ENCODE results near the gene GNAZ.

Gene GNAZ

DNA sequence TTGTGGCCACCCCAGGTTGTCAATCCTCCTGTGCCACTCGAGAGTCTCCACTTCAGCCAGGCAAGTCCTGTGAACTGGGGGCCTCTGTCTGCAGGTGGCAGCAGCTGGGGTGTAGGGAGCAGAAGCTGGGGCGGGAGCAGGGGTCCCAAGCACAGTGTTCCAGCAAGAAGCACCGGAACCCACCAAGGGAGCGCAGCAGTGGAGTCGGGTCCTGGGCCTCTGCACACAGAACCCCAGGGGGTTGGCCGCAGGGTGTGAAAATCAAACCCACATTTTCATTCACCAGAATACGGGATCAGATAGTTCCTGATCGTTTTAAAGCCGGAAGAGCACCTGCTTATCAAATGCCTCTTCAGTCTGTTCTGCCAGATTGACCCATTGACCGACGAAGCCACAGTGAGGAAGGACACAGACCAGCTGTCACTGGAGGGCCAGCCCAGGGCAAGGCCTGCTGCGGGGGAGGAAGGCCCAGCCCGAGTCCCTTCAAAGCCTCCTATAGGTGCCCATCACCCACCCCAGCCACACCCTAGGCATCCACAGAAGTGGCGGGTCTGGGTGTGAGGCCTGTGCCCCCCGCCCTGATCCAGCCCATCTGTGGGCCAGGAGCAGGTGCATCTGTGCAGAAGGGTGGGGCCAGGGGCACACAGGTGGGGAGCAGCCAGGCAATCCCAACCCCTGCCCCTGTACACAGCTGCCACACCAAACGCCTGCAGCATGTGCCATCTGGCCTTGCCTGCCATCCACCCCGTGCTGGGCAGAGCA lies 37.3 kb downstream of the GNAZ start:
- DNase-seq (ENCODE audit: low spot score) = no peak

DNA sequence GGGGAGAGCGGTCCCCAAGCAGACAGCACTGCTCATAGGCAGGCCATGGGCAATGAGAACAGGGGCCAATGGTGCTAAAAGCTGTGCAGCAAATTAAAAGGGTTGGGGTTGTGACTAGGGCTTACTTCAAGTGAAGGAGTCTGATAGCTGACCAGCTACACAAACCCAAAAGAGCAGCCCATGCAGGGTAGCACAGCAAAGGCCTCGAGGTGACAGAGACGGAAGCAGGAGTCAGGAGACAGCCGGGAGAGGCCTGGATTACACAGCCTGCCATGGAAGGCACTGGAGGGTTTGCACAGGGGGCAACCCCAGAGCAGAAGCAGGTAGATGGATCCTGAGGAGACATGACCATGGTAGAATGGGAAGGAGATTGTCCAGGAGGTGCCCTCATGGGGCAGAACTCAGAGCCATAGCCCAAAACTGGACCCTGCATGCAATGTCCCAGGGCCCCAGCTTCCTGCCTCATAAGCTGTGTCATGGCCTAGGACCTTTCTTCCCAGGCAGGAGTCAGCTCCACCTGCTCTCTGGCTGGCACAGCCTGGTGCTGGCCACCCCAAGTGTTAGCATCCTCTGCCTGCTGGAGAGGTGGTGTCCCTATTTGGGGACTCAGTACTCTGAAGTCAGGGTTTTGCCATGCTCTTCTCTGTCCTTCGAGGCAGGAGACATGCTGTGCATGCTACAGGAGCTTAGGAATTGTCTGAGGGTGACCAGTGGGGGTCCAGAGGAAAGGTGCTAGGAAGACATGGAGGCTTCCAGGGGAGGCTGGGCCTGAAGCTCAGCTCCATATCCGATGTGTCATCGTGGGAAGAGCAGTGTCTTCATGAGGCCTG lies 38.1 kb downstream of the GNAZ start:
- no peak for DNase-seq (ENCODE audit: low spot score)

DNA sequence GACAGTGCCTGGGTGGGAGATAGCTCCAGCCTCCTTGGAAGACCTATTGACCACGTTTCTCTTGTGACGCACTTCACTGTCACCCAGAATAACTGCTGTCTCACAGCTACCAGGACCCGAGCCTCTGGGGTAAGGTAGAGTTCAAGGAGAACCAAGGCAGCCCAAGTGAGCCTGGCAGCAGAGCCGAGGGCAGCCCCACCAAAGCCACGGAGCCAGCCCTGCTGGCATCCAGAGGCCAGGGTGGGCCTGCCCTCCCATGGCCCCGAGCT lies 38.7 kb downstream of the GNAZ start:
- DNase-seq (ENCODE audit: low spot score) = no peak

DNA sequence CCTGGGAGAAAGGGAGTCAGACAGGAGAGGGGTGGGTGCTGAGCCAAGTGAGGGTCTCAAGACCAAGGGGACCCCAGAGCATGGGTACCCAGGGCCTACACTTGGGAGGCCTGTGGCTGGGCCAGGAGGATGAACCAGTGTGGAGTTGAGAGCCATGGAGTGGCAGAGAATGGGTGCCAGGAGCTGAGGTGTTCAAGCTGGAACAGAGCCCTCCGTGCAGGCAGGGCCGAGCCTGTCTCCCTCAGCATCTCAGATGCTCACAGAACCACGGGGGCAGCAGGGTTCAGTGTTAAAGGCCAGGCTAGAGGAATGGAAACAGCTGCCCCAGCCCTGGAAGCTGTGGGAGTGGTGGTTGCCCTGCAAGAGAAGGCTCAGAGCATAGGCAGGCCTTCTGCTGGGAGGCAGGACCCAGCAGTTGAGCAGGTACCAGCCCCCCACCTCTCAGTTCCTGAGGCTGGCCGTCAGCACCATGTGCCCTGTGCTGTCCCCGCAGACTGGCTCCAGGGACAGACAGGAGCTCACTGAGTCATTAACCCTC lies 39.2 kb downstream of the GNAZ start:
- no peak for DNase-seq (ENCODE audit: low spot score)

DNA sequence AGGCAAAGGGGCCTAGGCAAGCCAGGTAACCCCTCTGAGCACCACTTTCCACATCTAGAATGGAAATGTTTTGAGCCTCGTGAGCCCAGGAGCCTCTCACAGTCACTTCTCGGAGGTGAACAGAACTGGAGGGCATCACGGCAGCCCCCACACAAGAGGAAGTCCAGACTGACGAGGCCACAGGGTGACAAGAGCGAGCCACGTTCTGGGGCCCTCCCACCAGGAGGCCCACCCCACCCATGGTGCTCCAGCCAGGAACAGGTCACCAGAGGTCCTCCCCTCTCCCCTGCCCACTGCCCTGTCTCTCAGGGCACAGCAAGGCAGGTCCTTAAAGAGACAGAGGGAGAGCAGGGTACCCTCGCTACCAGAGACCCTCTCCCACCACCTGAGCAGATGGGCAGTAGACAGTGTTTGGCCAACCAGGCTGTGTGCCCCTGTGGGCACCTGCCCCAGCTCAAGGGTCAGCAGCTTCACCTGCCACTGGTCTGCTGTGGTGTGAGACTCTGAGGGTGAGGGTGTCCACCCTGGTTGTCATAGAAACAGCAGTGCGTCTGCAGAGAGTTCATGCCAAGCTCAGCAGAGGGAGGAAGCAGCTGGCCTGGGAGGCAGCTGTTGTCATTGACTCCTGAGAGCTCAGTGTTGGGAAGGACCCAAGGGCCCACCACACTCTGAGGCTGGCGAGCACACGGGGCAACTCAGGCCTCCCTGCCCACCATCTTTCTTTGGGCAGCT lies 40.0 kb downstream of the GNAZ start:
- no peak for DNase-seq (ENCODE audit: low spot score)

DNA sequence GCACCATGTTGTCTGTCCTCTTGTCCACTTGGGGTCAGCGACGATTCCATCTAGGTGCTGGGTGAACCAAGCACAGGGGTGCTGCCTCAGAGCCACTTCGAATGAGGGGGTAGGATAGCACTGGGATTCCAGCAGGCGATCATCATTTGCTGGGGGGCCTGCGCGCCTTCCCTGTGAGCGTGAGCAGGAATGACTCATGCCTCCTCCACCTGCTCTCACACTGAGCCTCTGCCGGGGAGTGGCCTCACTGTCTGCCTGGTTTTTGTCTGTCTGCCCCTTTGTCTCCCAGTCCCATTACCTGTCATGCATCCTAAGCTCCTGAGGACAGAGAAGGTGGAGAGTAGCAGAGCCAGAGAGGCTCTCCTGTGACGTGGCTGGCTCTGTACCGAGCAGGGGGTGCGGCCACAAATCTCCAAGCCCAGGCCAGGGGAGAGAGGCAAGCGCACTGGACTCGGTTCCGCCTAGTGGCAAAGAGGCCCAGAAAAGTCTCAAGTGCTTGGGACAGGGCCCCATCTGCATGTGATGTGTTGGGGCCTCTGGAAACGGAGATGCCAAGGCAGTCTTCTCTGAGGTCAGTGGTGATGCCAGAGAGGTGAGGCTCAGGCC lies 40.7 kb downstream of the GNAZ start:
- no peak for DNase-seq (ENCODE audit: low spot score)

DNA sequence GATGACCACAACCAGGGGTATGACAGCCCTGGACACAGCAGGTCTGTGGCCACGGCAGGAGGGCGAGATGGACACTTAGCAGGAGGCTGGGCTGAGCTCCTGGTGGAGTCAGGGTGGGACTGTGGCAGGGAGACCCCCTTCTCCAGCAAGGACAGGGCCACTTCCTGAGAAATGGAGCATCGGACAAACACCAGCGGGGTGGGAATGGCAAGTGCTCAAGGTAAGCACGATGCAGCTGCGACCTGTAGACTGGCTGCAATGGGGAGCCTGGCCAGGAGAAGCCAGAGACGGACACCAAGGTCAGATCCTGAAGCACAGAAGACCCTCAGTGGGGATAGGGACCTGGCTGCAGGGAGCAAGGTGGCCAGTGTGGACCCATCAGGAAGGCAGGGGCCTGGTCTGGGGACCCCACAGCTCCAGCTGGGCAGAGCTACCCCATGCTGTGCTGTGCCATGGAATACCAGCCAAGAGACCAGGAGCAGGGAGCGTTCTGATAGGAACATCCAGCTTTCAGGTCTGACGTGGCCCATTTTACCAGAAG lies 42.2 kb downstream of the GNAZ start:
- DNase-seq (ENCODE audit: low spot score) = no peak

DNA sequence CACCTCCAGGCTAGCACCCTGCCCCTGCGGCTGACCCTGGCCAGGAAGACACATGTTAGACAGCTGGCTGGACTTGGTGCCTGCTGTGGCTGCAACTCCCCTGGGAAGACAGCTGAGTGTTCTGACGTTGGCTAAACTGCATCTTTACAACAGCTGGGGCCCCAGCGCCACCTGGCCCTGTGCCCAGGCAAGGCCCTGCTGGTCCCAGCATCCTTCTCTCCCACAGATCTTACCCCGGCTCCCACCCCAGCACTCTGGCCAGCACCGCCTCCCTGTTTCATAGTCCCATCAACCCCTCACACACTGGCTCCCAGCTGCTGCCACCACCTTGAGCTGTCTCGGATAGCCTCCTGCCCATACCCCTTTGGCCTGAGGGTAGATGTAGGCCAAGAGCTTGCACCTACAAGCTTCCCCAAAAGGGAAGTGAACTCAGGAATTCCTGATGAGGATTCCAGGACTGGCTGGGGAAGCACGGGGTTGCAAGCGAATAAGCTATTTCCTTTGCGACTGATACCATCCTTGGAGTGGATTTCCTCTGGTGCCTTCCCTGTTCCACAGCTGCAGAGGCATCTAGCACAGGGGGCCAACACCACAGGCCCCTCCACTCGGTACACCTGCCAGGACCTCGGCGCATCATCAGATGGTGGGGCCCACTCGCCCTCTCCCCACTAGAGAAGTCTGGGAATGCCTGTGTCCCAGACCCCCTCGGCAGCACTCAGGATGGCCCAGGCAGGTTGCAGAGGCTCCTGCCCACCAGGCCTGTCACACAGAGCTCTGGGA lies 42.9 kb downstream of the GNAZ start:
- DNase-seq (ENCODE audit: low spot score) = no peak

DNA sequence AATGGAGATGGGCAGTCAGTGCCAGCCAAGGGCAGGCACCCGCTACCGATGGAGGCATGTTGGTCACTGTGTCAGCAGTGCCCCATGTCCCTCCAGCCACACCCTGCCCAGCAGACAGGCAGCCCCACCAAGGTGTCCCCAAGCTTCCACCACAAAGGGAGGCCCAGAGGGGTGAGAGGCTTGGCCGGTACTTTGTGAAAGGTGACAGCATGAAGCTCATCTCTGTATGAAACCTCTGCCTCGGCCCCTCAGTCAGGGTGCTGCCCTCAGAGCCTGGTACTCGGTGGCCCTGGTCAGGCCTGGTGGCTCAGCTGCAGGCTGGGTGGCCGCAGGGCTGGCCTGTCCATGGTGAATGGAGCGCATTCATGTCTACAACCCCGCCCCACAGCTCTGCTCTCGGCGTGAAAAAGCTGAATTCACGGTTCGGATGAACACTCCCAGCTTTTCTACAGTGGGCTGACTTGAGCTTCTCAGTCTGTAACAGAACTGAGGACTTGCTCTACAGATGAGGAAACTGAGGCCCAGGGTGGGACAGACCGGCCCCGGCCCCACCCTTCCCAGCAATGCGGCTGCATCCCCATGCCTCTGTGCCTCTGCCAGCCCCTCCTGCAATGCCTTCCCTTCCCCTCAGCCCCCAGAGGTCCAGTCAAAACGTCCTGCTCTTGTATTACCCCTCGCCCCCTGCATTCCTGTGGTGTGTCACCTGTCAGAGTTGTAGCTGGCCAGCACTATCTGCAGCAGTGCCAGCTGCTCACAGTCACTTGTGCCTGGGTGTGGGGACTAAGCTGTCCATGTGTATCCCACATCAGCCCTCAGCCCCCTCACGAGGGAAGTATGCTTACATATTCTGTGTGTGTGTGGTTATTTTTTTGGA lies 43.8 kb downstream of the GNAZ start:
- DNase-seq (ENCODE audit: low spot score) = no peak

DNA sequence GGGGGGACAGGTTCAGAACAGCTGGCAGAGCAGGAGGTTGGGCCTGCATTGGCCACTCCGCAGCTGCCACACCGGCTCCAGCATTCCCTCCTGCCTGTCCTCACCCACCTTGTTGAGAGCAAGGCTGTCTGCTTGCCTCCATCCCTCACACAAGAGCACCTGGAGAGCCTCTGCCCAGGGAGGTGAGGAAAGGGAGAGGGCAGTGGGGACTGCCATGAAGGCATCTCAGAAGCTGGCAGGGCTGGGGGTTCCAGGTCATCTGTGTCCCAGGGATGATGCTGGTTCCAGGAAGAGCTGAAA lies 44.4 kb downstream of the GNAZ start:
- DNase-seq (ENCODE audit: low spot score) = no peak

DNA sequence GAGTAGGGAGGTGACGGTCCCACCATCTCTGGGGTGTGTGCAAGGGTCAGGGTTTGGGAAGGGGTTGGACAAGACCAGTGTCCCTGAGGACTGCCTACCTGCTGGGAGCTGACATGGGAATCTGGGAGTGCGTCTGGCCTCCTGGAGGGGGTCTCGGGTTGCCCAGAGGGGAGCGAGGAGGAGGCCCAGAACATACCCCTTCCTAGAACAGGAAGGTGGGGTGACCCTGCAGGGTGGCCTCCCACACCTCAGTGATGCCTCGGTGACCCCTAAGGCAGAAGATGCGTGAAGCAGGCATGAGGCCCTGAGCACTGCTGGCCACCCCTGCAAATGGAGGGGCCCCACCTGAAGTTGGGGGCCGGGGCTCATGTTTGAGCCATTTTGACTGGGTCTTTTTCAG lies 45.0 kb downstream of the GNAZ start:
- no peak for DNase-seq (ENCODE audit: low spot score)

DNA sequence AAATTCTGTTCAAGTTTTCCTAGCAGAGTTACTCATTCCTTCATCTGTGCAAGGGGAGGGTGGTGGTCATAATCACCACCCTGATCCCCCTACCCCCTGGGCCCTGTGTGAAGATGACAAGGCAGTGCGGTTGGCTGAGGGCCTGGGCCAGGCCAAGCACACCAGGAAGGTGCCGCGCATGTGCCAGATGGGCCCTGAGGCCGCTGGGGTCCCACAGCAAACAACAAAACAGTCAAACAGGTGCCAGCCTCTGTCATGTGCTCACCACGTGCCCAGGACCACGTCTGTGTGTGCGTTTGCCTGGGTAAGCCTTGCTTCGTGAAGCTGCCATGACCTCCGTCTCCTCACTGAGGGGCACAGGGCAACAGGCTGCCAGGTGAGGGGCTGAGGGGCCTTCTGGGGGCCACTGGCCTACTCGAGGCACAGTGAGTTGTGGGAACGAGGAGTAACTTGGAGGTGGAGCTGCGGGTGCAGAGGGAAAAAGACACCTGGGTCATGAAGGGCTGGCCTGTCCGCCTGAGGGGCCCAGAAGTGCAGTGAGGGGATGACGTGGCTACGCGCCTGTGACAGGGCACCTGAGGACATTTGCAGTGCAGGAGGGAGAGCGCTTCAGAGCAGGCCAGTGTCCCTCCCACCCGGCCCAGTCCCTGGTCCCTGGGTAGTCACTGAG lies 45.6 kb downstream of the GNAZ start:
- DNase-seq (ENCODE audit: low spot score) = no peak

DNA sequence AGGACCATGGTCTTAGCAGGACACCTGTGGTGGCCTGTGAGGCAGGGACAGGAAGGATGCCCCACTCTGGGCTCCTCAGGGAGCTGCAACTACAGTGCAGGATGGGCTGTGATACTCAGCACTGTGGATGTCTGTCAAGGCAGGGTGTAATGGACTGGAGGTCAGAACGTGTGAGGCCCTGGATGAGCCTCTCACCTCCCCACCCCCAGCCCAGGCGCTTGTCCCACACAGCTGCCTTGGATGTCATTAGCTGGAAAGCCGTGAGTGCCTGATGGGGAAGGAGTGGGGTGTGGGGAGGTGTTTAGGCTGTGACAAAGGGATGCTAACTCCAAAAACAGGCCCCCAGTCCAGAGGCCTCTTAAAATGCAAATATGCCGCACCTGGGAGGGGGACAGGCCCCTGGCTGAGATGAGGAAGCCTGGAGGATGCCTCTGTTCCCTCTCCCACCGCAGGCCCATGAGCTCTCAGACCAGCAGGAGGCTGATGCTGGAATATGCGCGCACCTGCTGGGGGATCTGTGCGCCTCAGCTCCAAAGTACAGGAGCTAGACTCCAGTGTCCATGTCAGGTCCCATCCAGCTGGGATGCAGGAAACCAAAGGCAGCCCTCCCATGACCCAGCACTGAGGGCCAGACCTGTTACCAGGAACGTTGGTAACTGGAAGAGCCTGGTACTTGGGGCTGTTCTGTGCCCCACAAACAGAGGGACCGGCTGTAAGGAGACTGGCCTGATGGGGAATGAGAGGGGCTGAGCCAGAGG lies 46.4 kb downstream of the GNAZ start:
- DNase-seq (ENCODE audit: low spot score) = no peak

DNA sequence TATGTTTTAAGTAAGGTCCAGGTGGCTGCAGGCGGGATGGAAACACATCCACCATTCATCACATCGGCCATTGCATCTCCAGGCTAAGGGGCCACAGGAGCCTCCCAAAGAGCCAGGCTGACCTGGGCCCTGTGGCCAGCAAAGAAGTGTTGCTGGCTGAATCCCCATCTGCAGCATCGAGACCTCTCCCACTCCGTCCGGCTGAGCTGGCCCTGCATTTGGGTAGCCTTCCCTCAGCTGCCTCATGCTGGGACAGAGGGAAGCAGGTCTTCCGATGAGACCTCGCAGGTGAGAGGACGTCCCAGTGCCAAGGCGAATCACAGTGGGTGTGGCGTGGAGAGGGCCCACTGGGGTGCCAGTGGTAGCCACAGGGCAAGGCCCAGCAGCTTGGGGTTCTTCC lies 47.0 kb downstream of the GNAZ start:
- no peak for DNase-seq (ENCODE audit: low spot score)

DNA sequence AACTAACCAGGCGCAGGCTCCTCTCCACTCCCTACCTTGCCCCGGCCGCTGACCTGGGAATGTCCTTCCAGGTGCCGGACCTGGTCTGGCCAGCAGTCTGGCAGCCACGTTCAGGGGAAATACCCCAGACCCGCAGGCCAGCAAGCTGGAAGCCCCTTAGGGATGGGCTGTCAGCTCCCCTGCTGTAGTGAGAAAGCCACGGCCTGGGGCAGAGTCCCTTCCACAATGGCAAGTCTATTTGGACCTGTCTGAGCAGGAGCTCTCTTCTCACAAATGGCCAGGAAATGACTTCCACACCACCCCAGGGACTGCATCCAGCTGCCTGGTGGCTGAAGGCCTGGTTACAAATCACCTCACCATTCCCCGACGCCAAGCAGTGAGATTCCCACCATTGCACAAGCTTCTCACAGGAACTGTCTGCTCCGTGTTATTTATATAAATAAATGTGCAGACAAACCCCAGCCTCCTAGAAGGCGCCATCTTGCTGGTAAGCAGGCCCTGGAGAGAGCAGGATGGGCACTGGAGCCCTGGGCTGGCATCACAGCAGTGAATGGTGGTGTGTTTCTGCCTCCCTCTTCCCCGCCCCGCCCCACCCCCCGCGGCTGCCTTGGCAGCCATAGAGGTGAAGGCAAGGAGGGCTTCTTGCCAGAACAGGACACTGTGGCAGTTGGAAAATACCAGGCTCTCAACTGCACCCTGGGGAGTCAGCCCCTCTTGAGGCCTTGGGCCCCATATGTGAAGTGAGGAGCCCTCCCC lies 47.8 kb downstream of the GNAZ start:
- DNase-seq (ENCODE audit: low spot score) = no peak

DNA sequence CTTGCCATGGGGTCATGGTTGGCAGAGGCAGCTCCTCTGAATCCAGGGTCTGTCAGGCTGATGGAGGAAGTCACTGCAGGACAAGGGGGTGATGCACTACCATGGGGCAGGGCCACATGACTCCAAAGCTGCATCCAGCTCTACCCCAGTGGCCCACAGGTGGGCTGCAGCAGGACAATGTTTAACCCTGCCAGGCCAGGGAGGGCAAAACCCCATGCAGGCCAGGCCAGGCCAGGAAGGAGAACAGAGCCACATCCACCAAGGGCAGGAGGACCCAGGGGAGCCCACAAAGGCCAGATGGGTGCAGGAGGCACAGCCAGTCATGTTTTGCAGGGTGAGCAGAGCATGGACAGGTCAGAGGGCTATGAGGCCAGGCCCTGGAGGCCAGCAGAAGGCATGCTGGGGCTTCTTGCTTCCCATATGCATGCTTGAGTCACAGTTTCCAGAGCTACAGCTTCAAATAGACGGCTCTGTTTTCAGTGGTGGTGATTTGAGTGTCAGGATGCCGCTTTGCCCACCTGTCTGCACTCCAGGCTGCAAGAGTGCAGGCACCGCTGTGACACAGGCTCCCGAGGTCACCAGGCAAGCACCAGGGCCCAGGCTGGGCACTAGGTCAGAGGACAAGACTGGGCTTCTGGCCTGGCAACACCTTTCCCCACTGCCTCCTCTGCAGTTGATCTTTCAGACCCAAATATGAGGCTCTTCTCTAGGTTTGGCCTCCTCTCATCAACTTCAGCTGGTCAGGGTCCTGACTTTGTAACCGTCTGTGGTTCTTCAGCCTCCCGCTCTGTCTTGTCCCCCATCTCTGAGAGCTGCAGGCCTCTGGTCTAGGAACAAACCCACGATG lies 48.6 kb downstream of the GNAZ start:
- DNase-seq (ENCODE audit: low spot score) = no peak

Measured in activated CD4-positive, alpha-beta T cell treated with anti-CD3 and anti-CD28 coated beads, Interleukin-2, Interleukin-4, amounts not matched to agents 100 ng/mL and 50 ng/mL, durations not matched to agents 16 hours and 8 hours (primary cell).